ENCODE results near the gene NOL4. TPM values are rescaled to one million over a fixed set of nuclear protein-coding genes. Genes with fewer than 3 reads are reported as not detected.
A peak's percentile ranks its signal among the peaks of the same experiment; 100 is the strongest.
"Not testable (repeated sequence)": the region's sequence is repeated elsewhere in the genome, so short reads cannot be mapped to it uniquely, and the experiment has no call there.

The NOL4 gene
- polyA plus RNA-seq (2011; rRNA removed) (not detected in 2 replicates), polyA minus RNA-seq (2011; rRNA and poly(A)+ RNA removed) (not detected in 2 replicates)

- no peak for TF ChIP-seq CTCF (IDR thresholded peaks at IDR 0.05; ENCODE audit: low read depth, low read length)
- peak within 1 kb of the TSS; percentile 35 for H3K4me3 ChIP-seq (ENCODE audit: low read depth, low read length)
- CTCF ChIA-PET, result no interaction called here
- POLR2A ChIA-PET, result no interaction called here
- peaks cover 2% of the 10 kb centered on the region; the same call in 1 of the 2 replicates for H3K9me3 ChIP-seq (ENCODE audit: control insufficient read depth, insufficient read depth, low read length)
- peaks cover 32% of the 10 kb centered on the region for H3K27me3 ChIP-seq (ENCODE audit: control insufficient read depth, insufficient read depth, low read length)
- no peak for DNase-seq (ENCODE audit: low read depth, low spot score)
- no peak within 1 kb of the TSS for H3K27ac ChIP-seq (ENCODE audit: low read depth, low read length)
These were observed at the start of gene NOL4 for GRCh38 chr18:34224423-34225217. NOL4 (minus strand) TSS chr18:34224913; CDS start chr18:34223253, 1,660 bp downstream.

- H3K9me3 ChIP-seq (ENCODE audit: control insufficient read depth, insufficient read depth, low read length); DNase-seq (ENCODE audit: low read depth, low spot score); H3K27ac ChIP-seq (ENCODE audit: low read depth, low read length); H3K27me3 ChIP-seq (ENCODE audit: control insufficient read depth, insufficient read depth, low read length); POLR2A ChIA-PET; H3K4me3 ChIP-seq (ENCODE audit: low read depth, low read length): not testable (repeated sequence)
- CTCF ChIA-PET, result interaction anchor here (0.6 kb wide), 1 partner anchor 55 kb away, joined by 3 read pairs; no protein-coding TSS in a partner anchor
These were observed 41.3 kb upstream of the NOL4 start for GRCh38 chr18:34266029-34266428.

GRCh38 chr18:34261865-34262780 lies 37.4 kb upstream of the NOL4 start:
- peaks cover 4% of the 10 kb centered on the region; the same call in 1 of the 2 replicates for H3K9me3 ChIP-seq (ENCODE audit: control insufficient read depth, insufficient read depth, low read length)
- no peak overlapping the region for H3K4me3 ChIP-seq (ENCODE audit: low read depth, low read length)
- ChIA-PET CTCF (no interaction called here), POLR2A (no interaction called here)
- H3K27me3 ChIP-seq (ENCODE audit: control insufficient read depth, insufficient read depth, low read length), result no peaks in the 10 kb centered on the region
- no peak overlapping the region for H3K27ac ChIP-seq (ENCODE audit: low read depth, low read length)
- no peak for TF ChIP-seq CTCF (IDR thresholded peaks at IDR 0.05; ENCODE audit: low read depth, low read length)
- DNase-seq (ENCODE audit: low read depth, low spot score), result no peak

GRCh38 chr18:34258176-34258575 lies 33.5 kb upstream of the NOL4 start:
- no peaks in the 10 kb centered on the region for H3K27me3 ChIP-seq (ENCODE audit: control insufficient read depth, insufficient read depth, low read length)
- no peak for DNase-seq (ENCODE audit: low read depth, low spot score)
- ChIA-PET POLR2A (no interaction called here), CTCF (no interaction called here)
- TF ChIP-seq CTCF (IDR thresholded peaks at IDR 0.05; ENCODE audit: low read depth, low read length), result no peak
- H3K27ac ChIP-seq (ENCODE audit: low read depth, low read length), result no peak overlapping the region
- H3K4me3 ChIP-seq (ENCODE audit: low read depth, low read length), result no peak overlapping the region
- H3K9me3 ChIP-seq (ENCODE audit: control insufficient read depth, insufficient read depth, low read length), result no peaks in the 10 kb centered on the region

- Histone ChIP-seq H3K4me3 (ENCODE audit: low read depth, low read length) (no peak overlapping the region), H3K27ac (ENCODE audit: low read depth, low read length) (no peak overlapping the region), H3K9me3 (ENCODE audit: control insufficient read depth, insufficient read depth, low read length) (no peaks in the 10 kb centered on the region), H3K27me3 (ENCODE audit: control insufficient read depth, insufficient read depth, low read length) (no peaks in the 10 kb centered on the region)
- POLR2A ChIA-PET, result no interaction called here
- CTCF ChIA-PET, result no interaction called here
- no peak for DNase-seq (ENCODE audit: low read depth, low spot score)
- TF ChIP-seq CTCF (IDR thresholded peaks at IDR 0.05; ENCODE audit: low read depth, low read length), result no peak
These were observed 27.2 kb upstream of the NOL4 start for GRCh38 chr18:34251919-34252318.
